AML-193 (cell line): Measurements from ENCODE around the gene MYO5C.
"Not testable (repeated sequence)": the region's sequence is repeated elsewhere in the genome, so short reads cannot be mapped to it uniquely, and the experiment has no call there.

ENCODE experiments used
- DNase-seq, 2 experiments: peaks; one replicate each; lab custom pipeline; 2025; lab: John Stamatoyannopoulos, UW

MYO5C gene

GRCh38 chr15:52246686-52247431, 48.7 kb downstream of the MYO5C start:
- DNase-seq = peak; percentile 88 to 93

DNA sequence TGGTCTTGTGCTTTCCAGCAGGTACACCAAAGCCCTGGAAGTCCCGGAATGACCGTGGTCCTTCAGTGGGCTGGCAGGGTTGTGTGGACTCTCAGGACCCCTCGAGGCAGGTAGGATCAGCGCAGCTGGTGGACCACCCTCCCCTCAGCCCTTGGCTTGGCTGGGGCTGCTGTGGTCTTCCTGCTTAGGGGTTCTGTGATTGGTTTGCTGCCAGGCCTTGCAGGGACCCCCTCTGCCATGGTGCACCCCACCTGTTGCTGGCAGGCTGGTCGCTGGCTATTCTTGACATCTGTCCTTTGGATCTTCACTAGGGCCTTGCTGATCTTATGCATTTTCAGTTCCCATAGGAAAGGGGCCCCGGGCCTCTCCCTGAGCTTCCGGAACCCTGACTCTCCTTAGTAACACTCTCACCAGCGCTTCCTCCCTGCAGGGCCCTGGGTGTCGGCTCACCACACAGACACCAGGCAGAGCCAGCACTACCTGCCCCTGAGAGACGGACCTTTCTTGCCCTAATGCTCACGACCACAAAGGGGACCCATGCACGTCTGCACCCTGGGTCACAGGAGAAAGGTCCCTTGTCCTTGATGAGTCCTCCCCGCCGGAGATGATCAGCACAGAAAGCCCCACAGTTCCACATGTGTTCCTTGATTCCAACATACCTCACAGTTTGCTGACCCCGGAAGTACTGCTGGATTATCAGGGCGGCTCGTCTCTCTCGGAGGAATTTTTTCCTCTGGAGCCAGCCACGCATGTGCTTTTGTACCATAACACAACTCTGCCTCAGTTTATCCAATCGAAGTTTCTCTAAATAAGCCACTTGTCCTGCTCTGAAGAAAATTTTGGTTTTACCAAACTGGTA, 51.7 kb downstream of the MYO5C start:
- DNase-seq = no peak

- DNase-seq = no peak
These were observed 52.3 kb downstream of the MYO5C start for GRCh38 chr15:52243286-52243685.

DNA sequence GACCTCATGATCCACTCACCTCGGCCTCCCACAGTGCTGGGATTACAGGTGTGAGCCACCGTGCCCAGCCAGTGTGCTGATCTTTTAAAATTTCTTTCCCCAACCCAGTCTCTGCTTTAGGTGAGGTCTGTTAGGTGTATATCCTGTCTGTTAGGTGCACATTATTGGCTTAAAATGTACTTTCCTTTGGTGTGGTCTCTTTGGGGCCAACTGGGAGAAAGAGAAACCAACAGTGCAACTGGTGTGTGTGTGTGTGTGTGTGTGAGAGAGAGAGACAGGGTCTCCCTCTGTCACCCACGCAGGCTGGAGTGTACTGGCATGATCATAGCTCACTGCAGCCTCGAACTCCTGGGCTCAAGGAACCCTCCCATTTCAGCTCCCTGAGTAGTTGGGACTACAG, 54.1 kb downstream of the MYO5C start:
- no peak for DNase-seq

DNA sequence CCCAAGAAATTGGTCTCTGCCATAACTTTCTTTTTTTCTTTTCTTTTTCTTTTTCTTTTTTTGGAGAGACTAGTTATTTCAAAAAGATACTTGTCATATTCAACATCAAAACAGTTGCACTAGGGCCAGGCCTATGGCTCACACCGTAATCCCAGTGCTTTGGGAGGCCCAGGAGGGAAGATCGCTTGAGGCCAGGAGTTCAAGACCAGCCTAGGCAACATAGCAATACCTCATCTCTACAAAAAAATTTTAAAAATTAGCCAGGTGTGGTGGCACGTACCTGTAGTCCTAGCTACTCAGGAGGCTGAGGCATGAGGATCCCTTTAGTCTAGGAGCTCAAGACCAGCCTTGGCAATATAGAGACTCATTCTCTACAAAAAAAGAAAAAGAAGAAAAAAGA, 55.4 kb downstream of the MYO5C start:
- no peak for DNase-seq

DNA sequence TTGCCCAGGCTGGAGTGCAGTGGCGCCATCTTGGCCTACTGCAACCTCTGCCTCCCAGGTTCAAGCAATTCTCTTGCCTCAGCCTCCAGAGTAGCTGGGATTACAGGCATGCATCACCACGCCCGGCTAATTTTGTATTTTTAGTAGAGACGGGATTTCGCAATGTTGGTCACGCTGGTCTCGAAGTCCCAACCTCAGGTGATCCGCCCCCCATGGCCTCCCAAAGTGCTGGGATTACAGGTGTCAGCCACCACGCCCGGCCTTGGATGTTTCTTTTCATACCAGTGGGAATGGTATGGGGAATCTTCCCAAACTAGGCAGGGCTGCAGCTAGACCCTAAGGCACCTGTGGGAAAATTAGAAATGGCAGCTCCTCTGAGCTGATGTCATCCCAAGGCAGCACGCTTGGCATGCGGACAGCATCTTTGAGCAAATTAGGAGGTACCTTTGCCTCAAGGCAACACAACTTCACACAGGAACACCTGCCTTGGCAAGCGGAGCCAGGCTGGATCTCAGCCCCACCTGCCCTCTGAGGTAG, 56.5 kb downstream of the MYO5C start:
- not testable (repeated sequence) for DNase-seq

- DNase-seq = no peak
These were observed 57.5 kb downstream of the MYO5C start for GRCh38 chr15:52238149-52238548.

DNA sequence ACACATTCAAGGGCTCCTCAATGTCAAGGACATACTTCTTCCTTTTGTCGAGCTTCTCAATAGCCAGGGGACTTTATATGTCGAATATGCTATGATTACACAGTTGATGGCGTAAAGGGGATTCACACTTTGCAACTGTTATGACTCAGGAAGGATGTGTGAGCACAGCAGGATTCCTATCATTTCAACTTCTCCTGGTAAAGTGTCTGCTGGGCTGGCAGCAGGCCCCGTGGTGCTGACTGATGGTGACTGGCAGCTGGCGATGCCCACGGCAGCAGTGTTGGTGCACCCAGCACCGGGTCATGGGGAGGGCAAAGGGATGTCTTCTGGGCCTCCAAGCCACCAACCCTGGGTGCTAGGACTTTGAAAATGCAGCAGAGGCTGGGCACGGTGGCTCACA, 59.6 kb downstream of the MYO5C start:
- DNase-seq = no peak

DNA sequence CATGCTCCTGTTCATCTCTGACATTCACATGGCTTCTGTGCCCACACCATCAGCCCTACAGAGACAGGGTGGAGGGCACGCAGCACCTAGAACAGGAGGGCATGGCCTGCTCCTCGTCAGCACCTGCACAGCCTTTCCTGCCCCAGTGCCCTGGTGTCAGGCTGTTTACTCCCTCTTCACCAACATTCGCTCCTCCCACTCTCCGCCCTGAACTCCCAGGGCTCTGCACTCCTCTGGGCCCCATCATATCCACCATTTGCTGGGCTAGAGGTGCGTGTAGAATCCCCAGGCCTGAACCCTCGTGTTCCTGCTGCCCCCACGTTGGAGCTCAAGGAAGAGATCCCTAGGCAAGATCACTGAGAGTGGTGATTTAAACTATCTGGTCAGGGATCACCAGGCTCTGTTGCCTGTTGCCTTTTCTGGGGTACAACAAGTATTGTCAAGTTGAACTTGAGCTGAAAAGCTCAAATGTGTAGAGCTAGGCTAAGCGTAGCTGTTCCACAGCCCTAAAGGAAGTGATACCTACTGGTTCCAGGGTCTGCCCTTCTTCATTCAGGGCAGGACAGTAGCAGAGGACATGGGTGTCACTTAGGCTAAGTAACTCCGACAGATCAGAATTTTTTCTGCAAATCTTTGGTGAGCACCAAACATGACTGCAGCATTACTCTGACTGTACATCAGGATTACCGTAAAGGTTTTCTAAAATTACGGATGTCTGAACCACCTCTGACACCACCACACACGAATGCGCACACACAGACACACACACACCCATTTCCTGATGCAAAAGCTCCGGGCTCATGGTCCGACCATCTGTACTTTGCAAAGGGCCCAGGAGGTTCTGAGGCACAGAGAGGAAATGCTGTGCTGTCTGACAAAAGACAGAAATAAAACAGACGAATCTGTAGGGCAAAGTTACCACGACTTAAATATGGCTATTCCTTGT, 60.7 kb downstream of the MYO5C start:
- DNase-seq = no peak

- peak; percentile 12 to 21 for DNase-seq
These were observed 62.2 kb downstream of the MYO5C start for GRCh38 chr15:52233405-52233804.

- no peak for DNase-seq
These were observed 63.3 kb downstream of the MYO5C start for GRCh38 chr15:52232327-52232726.

- no peak for DNase-seq
These were observed 65.5 kb downstream of the MYO5C start for GRCh38 chr15:52230073-52230472.

- no peak for DNase-seq
These were observed 66.7 kb downstream of the MYO5C start for GRCh38 chr15:52228921-52229320.

GRCh38 chr15:52227456-52227855, 68.1 kb downstream of the MYO5C start:
- peak; percentile 76 to 84 for DNase-seq

DNA sequence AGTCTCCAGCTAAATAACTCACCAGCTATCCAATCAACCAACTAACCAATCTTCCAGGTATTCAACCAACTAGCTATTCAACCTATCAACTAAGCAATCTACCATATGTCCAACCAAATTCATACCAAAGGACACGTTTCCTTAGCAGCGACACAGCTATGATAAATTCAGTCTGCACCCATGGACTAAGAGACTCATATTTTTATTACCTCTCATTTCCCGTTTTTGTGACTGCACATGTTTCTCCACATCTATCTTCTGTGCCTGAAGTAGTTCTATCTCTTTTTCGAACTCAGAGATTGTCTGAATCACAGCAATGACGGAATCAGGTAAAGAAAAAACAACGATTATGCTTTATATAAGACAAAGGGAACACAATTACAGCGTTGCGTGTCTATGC, 70.4 kb downstream of the MYO5C start:
- no peak for DNase-seq

DNA sequence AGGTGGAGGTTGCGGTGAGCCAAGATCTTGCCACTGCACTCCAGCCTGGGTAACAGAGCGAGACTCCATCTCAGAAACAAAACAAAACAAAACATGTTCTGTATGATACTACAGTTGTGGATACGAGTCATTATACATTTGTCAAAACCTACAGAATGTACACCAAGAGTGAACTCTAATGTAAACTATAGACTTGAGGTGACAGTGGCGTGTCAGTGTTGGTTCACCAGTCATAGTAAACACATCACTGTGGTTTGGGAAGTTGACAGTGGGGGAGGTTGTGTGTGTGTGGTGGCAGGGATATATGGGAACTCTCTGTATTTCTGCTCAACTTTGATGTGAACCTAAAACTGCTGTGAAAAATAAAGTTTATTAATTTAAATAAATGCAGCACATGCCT, 71.4 kb downstream of the MYO5C start:
- no peak for DNase-seq

GRCh38 chr15:52221730-52222129, 73.9 kb downstream of the MYO5C start:
- no peak for DNase-seq

GRCh38 chr15:52220937-52221660, 74.5 kb downstream of the MYO5C start:
- no peak for DNase-seq

- DNase-seq = no peak
These were observed 75.4 kb downstream of the MYO5C start for GRCh38 chr15:52220251-52220650.

DNA sequence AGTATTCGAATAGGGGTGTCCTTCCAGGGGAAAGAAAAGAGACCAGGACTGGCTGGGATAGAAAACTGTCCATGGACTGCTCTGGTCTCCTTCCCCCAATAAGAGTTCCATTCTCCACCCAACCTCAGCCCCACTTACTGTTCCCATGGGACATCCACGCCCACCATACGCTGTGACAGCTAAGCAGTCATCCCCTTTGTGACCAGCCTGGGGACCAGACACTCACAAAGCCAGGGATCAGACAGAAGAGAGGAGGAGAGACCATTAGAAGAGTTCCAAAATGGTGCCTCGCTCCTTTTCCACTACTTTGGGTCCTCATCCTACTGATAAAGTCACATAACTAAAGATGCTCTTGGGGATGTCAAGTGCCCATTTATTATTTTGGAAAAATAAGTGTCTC, 76.8 kb downstream of the MYO5C start:
- DNase-seq = no peak

DNA sequence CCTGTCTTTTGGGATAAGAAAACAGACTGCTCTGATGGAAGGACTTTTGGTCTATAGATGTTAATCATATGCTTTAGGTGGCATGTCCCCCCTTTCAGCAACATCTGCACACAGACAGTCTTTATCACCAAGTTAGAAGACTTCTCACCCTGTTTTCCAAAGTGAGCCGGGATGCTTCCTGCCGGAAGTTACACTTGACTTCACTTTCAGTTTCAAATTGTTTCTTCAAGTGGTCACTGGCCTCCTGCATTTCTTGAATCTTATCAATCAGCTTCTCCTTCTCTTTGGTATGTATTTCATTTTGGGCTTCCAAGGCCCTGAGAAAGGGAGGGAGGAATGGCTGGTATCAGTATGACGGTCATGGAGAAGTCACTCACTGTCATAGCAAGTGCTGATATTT, 77.2 kb downstream of the MYO5C start:
- no peak for DNase-seq
